RCC 7860 (cell line): ENCODE measurements around the gene IL18.
"Not testable (repeated sequence)": the region's sequence is repeated elsewhere in the genome, so short reads cannot be mapped to it uniquely, and the experiment has no call there.

Source experiments
- DNase-seq: peaks from one replicate; pipeline ENCODE4 v3.0.0-alpha.2; 2015; ENCODE audit warnings: low spot score
- FAIRE-seq: peaks from 2 replicates; lab custom pipeline; 2012; peaks lifted over from hg19 to GRCh38; lab: Jason Lieb, UNC

The IL18 gene

DNA sequence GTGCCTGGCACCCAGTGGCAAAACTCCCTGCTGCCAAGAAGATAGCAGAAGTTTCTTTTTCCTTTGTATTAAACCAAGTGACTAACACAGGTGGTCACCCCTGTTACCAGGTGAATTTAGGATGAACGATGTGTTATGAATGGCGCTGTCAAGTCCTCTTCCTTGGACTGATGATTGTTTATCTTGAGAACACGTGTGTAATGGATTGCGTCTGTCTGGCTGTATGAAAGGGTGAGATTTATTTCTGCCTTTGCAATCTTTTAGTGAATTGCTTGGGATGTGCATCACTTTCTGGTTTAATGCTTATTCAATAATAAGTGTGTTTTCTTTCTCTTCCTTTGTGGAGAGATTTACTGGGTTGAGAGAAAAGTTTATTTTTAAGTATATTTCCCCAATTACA is 40.8 kb downstream of the IL18 start:
- FAIRE-seq (no peak), DNase-seq (no peak)

DNA sequence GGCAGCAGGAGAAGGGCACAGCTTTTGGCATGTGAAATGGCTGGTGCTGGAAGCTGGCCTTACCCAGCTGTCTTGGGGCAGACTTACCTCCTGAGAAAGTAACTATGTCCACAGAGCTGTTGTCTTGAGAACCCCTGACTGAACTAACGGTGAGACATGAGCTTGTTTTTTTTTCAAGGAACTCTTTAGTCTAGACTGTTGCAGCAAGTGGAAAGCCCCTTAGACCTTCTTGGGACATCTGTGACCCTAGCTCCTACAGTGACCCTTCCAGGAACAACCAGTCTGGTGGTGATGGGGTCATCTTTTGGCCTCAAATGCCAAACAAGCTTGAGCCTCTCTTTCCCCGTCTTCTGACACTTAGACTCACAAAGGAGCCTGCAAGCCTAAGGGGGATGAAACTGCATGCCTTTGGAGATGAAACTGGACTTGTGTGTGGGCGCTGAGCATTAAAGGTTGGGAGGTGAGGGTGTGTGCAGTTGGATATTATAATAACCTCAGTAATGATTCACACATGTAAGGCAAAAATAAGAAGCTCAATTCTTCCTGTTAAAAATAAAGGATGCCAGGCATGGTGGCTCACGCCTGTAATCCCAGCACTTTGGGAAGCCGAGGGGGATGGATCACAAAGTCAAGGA is 41.8 kb downstream of the IL18 start:
- DNase-seq = no peak
- no peak for FAIRE-seq

DNA sequence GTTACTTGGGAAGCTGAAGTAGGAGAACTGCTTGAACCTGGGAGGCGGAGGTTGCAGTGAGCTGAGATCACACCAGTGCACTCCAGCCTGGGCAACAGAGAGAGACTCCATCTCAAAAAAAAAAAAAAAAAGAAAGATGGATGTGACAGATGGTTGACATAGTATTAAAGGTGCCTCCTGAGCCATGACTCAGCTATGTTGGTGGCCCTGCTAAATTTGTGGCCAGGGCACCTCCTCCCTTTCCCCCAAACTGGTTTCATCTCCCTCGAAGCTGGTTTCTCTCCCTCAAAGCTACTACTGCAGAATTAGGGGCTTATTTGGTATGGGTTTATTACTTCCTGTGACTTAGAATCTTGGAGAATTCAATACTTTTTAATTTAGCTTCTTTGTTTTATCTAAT is 45.7 kb downstream of the IL18 start:
- DNase-seq = no peak

GRCh38 chr11:112115386-112115785 is 48.5 kb downstream of the IL18 start:
- no peak for DNase-seq
- no peak for FAIRE-seq

More for the DNA sequence above, 45.7 kb downstream of the IL18 start:
- no peak for FAIRE-seq

DNA sequence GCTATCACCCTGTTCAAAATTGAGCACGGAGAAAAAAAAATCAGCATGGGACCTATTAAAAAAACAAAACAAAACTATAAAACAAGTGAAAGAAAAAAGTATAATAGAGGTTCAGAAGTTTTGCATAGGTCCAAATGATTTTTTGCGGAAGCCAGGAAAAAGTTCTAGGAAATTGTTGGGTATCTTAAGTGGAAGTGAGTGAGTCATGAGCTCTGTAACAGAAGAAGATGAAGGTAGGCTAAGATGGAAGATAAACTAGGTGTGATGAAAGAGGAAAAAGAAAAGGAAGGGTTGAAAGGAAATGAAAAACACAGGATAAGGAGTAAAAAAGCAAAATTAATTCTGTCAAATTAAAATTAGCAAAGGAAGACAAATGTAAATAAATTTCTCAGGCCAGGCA is 49.4 kb downstream of the IL18 start:
- no peak for FAIRE-seq
- no peak for DNase-seq

DNA sequence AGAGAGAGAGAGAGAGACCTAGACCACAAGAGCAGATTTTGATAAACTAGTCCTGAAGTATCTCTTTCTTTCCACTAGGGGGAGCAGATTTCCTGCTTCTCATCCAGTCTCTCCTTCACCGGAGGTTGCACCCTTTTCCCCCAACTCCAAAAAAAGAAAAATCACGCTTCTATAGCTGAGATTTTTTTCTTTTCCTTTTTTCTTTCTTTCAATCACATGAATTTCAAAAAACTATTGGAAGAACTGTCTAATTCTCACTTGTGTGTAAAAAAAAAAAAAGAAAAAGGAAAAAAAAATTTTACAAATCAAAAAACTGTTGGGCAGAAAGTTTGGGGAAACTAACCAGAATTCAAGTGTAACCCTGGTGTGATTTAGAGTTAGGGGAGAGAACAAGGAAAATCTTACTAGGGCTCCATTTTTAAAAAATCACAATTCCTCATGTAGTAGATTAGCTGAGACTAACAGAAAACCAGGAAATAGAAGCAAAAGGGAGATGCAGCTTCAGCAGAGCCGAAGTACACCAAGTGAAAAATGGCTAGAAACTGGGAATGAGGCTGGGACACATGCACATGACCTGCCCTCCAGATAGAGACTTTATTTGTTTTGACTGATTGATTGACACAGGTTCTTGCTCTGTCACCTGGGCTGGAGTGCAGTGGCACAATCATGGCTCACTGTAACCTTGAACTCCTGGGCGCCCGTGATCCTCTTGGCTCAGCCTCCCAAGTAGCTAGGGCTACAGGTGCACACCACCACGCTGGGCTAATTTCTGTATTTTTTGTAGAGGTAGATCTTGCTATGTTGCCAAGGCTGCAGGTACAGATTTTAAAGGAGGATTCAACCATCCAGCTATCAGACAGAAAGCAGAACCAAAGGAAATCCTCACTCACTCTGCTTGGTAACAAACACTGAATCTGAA is 50.1 kb downstream of the IL18 start:
- peak; percentile 60 for DNase-seq
- peak; percentile 45 for FAIRE-seq

GRCh38 chr11:112106070-112106469 is 57.8 kb downstream of the IL18 start:
- FAIRE-seq (peak; percentile 81), DNase-seq (peak; percentile 62)

DNA sequence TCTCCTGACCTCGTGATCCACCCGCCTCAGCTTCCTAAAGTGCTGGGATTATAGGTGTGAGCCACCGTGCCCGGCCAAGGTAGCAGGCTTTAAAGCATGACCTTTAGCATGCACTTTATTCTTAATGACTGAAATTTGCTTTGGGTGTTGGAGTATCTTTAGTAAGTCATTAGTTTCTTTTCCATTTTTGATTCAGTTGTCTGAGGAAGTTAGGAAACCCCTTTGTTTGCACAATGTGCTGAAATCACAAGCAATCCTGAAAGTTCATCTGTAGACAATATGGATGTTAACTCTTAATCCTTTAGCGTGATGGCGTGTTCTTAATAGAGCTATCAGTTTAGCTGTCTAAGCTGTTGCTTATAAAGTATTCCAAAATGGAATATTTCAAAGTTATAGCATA is 60.4 kb downstream of the IL18 start:
- DNase-seq = no peak
- no peak for FAIRE-seq

GRCh38 chr11:112100462-112100861 is 63.4 kb downstream of the IL18 start:
- no peak for FAIRE-seq

GRCh38 chr11:112097734-112098528 is 66.0 kb downstream of the IL18 start:
- FAIRE-seq (no peak), DNase-seq (no peak)

More at GRCh38 chr11:112100462-112100861, 63.4 kb downstream of the IL18 start:
- DNase-seq = no peak

DNA sequence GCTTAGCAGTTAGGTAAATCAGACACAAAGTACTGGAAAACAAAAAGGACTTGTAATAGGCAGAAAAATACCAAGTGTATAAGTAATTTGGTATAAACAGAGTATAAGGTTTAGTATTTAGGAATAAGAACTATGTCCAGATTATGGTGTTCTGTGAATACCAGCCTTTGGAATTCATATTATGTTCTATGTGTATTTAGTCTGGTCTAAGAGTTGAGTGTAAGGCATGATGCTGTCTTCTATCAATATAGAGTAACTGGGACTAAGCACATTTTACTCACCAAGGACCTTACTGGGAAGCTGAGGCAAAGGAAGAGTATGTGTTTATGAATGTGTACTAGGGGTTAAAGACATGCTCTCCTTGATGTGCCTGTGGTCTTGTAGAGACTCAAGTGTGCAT is 67.7 kb downstream of the IL18 start:
- DNase-seq (no peak), FAIRE-seq (no peak)

- FAIRE-seq = not testable (repeated sequence)
Measured at GRCh38 chr11:112095302-112095701, 68.6 kb downstream of the IL18 start.

More at GRCh38 chr11:112095302-112095701, 68.6 kb downstream of the IL18 start:
- not testable (repeated sequence) for DNase-seq
